Measurements from ENCODE around the gene CFAP20DC. TPM values are rescaled to one million over a fixed set of nuclear protein-coding genes. Genes with fewer than 3 reads are reported as not detected.

The CFAP20DC gene
- total and polyA plus RNA-seq, 10 of the 15 experiments (the other 5 are each of a cell fraction or from before 2014, with no cell fraction given): 0.53 to 11.6 (median 2.0) TPM

DNA sequence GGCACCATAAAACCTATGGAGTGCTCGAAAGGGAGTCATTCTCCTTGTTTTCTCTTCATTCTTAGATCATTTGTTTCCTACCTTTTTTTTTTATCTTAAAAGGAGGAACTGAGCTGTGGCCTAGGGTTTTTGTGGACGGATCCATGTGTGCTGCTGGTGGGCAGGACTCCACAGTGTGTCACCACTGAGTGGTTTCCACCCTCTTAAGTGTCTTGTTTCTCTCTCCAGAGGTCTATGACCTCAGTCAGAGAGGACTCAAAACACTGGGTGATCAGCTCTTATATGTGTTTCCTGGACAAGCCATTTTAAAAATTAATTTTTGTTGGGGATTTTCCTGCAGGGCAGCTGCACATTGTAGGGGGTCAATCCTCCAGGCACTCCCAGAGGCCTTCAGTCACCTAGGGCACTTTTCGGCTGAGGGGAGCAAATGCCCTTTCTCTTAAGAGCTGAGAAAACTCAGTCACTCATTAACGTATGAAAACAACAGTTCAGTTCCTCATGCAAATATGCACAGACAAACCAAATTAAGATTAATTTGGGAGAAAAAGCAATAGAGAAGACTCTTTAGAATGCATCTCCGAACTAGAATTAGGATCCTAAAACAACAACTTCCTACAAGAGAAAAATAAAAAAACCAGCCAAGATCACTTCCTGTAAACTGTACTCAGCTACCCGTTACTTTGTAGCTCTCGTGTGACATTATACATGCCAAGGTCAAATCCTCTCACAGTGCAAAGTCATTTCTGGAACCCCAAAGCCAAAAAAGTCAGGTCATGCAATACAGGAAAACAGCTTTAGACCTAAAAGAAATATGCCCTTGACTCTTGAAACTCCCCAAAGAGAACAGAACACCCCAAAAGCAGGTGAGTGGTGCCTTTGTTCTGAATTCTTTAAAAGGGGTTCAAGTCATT is 355.6 kb downstream of the CFAP20DC start:
- FAIRE-seq: no peak
- Histone ChIP-seq H3K79me2 (ENCODE audit: control insufficient read depth, insufficient read depth, low read length) (no peaks in the 10 kb centered on the region), H3K4me1 (ENCODE audit: control insufficient read depth, insufficient read depth, low read length) (no peaks in the 10 kb centered on the region), H3K27ac (ENCODE audit: control insufficient read depth, insufficient read depth) (no peak overlapping the region; the same call in 1 of the 2 replicates), H2AFZ (ENCODE audit: control insufficient read depth, low read depth, low read length) (no peak overlapping the region; the same call in 1 of the 2 replicates), H3K9me3 (replicated peaks; ENCODE audit: control insufficient read depth, insufficient read depth, low read length) (peaks cover 4% of the 10 kb centered on the region; the same call in 1 of the 3 replicates), H4K20me1 (ENCODE audit: control insufficient read depth, insufficient read depth) (no peaks in the 10 kb centered on the region), H3K4me2 (ENCODE audit: control insufficient read depth, insufficient read depth) (no peak overlapping the region), H3K9ac (ENCODE audit: control insufficient read depth, insufficient read depth, low read length) (no peak overlapping the region), H3K27me3 (replicated peaks in 1 of 2; ENCODE audit: control insufficient read depth in 2 of 2, insufficient read depth in 2 of 2, low read length in 1 of 2) (no peaks in the 10 kb centered on the region), H3K36me3 (ENCODE audit: control insufficient read depth in 2 of 2, insufficient read depth in 2 of 2, low read length in 1 of 2) (no peaks in the 10 kb centered on the region), H3K4me3 (no peak overlapping the region)
- in situ Hi-C loops (cut with MboI): no loop called here
- peak; percentile 55 for DNase-seq (ENCODE audit: low read depth, low spot score)
- CTCF ChIA-PET: interaction anchor here (0.7 to 2.8 kb wide), 10 partner anchors 9 to 368 kb away, joined by 3 to 12 read pairs (median 4); no protein-coding TSS in a partner anchor
- WGBS (ENCODE audit: insufficient coverage, insufficient replicate concordance, low lambda C conversion rate, missing lambda C conversion rate): 23% methylated on average over 7 of the region's 7 CpGs
- ATAC-seq: peak; percentile 88
- POLR2A ChIA-PET: interaction anchor here (0.5 to 1.0 kb wide), 2 partner anchors 11 to 498 kb away, joined by 3 to 4 read pairs; no protein-coding TSS in a partner anchor
- intact Hi-C loops (cut with micrococcal nuclease; ENCODE audit: unreplicated experiment): loop anchor here (10.0 kb wide), 1 partner anchor 181 kb away; no protein-coding TSS in a partner anchor
- no TSS peak for BruUV-seq (replicated peaks)
- SMC1A ChIA-PET (ENCODE audit: uncharacterized antibody, unreplicated experiment): interaction anchor here (0.6 to 2.5 kb wide), 12 partner anchors 10 to 1046 kb away, joined by 3 to 10 read pairs (median 3); no protein-coding TSS in a partner anchor
- RAD21 ChIA-PET (ENCODE audit: unreplicated experiment): interaction anchor here (1.0 to 2.7 kb wide), 3 partner anchors 11 to 358 kb away, joined by 3 to 11 read pairs (median 4); no protein-coding TSS in a partner anchor
- 0 out of 2 replicates have a peak, but pooled peaks have one; percentile 26 for TF ChIP-seq ZNF217 (IDR thresholded peaks at IDR 0.05)
- no peak for TF ChIP-seq ZNF274 (IDR thresholded peaks at IDR 0.05; ENCODE audit: insufficient read depth, insufficient read length)
- TF ChIP-seq ZNF687 (IDR thresholded peaks at IDR 0.05): peak; percentile 43; the same call in 1 of the 2 replicates
- peak; percentile 46; the same call in 1 of the 2 replicates for TF ChIP-seq IRF4 (IDR thresholded peaks at IDR 0.05; ENCODE audit: low read depth, low read length)
- TF ChIP-seq SPI1 (IDR thresholded peaks at IDR 0.05; ENCODE audit: borderline replicate concordance, insufficient read depth, low read depth, low read length): peak; percentile 73
- 0 out of 2 replicates have a peak, but pooled peaks have one; percentile 43 for TF ChIP-seq IKZF1 (conservative IDR thresholded peaks at IDR 0.05)
- no peak for TF ChIP-seq CTCF (IDR thresholded peaks at IDR 0.05 in 2 of 3, conservative IDR thresholded peaks at IDR 0.05 in 1 of 3; ENCODE audit: control insufficient read depth in 2 of 3, extremely low read depth in 1 of 3, insufficient read depth in 1 of 3, low read depth in 3 of 3, low read length in 3 of 3)
- TF ChIP-seq GABPA (IDR thresholded peaks at IDR 0.05; ENCODE audit: low read depth): no peak
- no peak for TF ChIP-seq NFYA (IDR thresholded peaks at IDR 0.05; ENCODE audit: borderline replicate concordance, low read depth, low read length)
- TF ChIP-seq ESRRA (IDR thresholded peaks at IDR 0.05; ENCODE audit: low read length): peak; percentile 94
- no peak for TF ChIP-seq RFX5 (IDR thresholded peaks at IDR 0.05; ENCODE audit: low read depth, low read length)
- no peak for TF ChIP-seq USF1 (IDR thresholded peaks at IDR 0.05; ENCODE audit: borderline replicate concordance, extremely low read length, insufficient read depth, low read depth, low read length)
- TF ChIP-seq NR2F1 (conservative IDR thresholded peaks at IDR 0.05): peak; percentile 95
- peak; percentile 78; the same call in 1 of the 2 replicates for TF ChIP-seq BCL11A (IDR thresholded peaks at IDR 0.05; ENCODE audit: low read depth, low read length)
